HepG2 (cell line): Measurements from ENCODE around the gene TBC1D20. TPM values are rescaled to one million over a fixed set of nuclear protein-coding genes. Genes with fewer than 3 reads are reported as not detected.

Source experiments
- ATRX ChIP-seq: sonication (generic); formaldehyde crosslinking; IDR thresholded peaks from 2 replicates; pipeline ENCODE4 v1.4.0; 2020; ENCODE audit warnings: missing genetic modification reagents, borderline replicate concordance
- CCAR2 ChIP-seq: fragments of 200-400 bp; formaldehyde crosslinking; optimal IDR thresholded peaks from 2 replicates; pipeline ENCODE3; 2018; ENCODE audit warnings: low read depth, mild to moderate bottlenecking, low read length, moderate library complexity
- FOSL2 ChIP-seq: sonication (generic); formaldehyde crosslinking; IDR thresholded peaks from 2 replicates; pipeline ENCODE4 v1.4.0; 2020; ENCODE audit warnings: missing genetic modification reagents
- FOXK2 ChIP-seq: fragments of 450-650 bp; IDR thresholded peaks from 2 replicates; pipeline ENCODE4 v1.6.1; 2016
- GTF2F1 ChIP-seq: fragments of 150-350 bp; IDR thresholded peaks from 2 replicates; pipeline ENCODE4 v1.6.1; 2014; ENCODE audit warnings: low read length
- HIVEP1 ChIP-seq: sonication (generic); formaldehyde crosslinking; IDR thresholded peaks from 2 replicates; pipeline ENCODE4 v1.4.0; 2020; ENCODE audit warnings: mild to moderate bottlenecking, missing genetic modification reagents
- KDM5B ChIP-seq: sonication (generic); formaldehyde crosslinking; IDR thresholded peaks from 2 replicates; pipeline ENCODE4 v1.4.0; 2020; ENCODE audit warnings: missing genetic modification reagents, mild to moderate bottlenecking, borderline replicate concordance
- KLF9 ChIP-seq: IDR thresholded peaks from 2 replicates; pipeline ENCODE4 v1.6.1; 2016; ENCODE audit warnings: low read depth
- MYNN ChIP-seq: sonication (generic); formaldehyde crosslinking; IDR thresholded peaks from 2 replicates; pipeline ENCODE4 v1.4.0; 2020; ENCODE audit warnings: mild to moderate bottlenecking, low read depth, missing genetic modification reagents
- NKX3-1 ChIP-seq: sonication (generic); formaldehyde crosslinking; IDR thresholded peaks from 2 replicates; pipeline ENCODE4 v1.5.0; 2020; ENCODE audit warnings: missing genetic modification reagents
- NONO ChIP-seq, 2 experiments: fragments of 450-650 bp in 1 of 2; sonication (generic) in 1 of 2; formaldehyde crosslinking in 1 of 2; IDR thresholded peaks in 1 of 2; conservative IDR thresholded peaks in 1 of 2; 2 replicates each; pipeline versions ENCODE4 v1.6.1 to v1.8.0; 2017 to 2022; ENCODE audit warnings: mild to moderate bottlenecking in 1 of 2, missing genetic modification reagents in 1 of 2, moderate library complexity in 1 of 2
- PRMT3 ChIP-seq: sonication (generic); formaldehyde crosslinking; IDR thresholded peaks from 2 replicates; pipeline ENCODE4 v1.8.1; 2022; ENCODE audit warnings: low read depth, mild to moderate bottlenecking, moderate library complexity, missing genetic modification reagents, borderline replicate concordance
- PTBP1 ChIP-seq: fragments of 200-400 bp; formaldehyde crosslinking; IDR thresholded peaks from 2 replicates; pipeline ENCODE4 v1.6.1; 2018; ENCODE audit warnings: low read length, low read depth; ENCODE audit not compliant: poor library complexity, severe bottlenecking
- RFXAP ChIP-seq: sonication (generic); formaldehyde crosslinking; IDR thresholded peaks from 2 replicates; pipeline ENCODE4 v1.4.0; 2020; ENCODE audit warnings: missing genetic modification reagents, borderline replicate concordance
- SIX4 ChIP-seq: sonication (generic); formaldehyde crosslinking; IDR thresholded peaks from 2 replicates; pipeline ENCODE4 v1.4.0; 2020; ENCODE audit warnings: missing genetic modification reagents
- SMARCE1 ChIP-seq: fragments of 450-650 bp; IDR thresholded peaks from 2 replicates; pipeline ENCODE4 v1.6.1; 2017; ENCODE audit warnings: borderline replicate concordance
- ZBTB20 ChIP-seq: sonication (generic); formaldehyde crosslinking; IDR thresholded peaks from 2 replicates; pipeline ENCODE4 v1.8.1; 2023; ENCODE audit warnings: missing genetic modification reagents, low read depth, mild to moderate bottlenecking, borderline replicate concordance
- ZBTB7A ChIP-seq: sonication (generic); formaldehyde crosslinking; IDR thresholded peaks from 2 replicates; pipeline ENCODE4 v1.8.0; 2022; ENCODE audit warnings: mild to moderate bottlenecking, missing genetic modification reagents
- ZNF350 ChIP-seq: sonication (generic); formaldehyde crosslinking; IDR thresholded peaks from 2 replicates; pipeline ENCODE4 v1.4.0; 2020; ENCODE audit warnings: mild to moderate bottlenecking, low read depth, missing genetic modification reagents, borderline replicate concordance
- ZNF614 ChIP-seq: IDR thresholded peaks from 2 replicates; pipeline ENCODE4 v1.6.1; 2018; ENCODE audit warnings: missing biosample characterization, missing genetic modification reagents, inconsistent platforms, borderline replicate concordance
- ZNF746 ChIP-seq: sonication (generic); formaldehyde crosslinking; IDR thresholded peaks from 2 replicates; pipeline ENCODE4 v1.8.0; 2022; ENCODE audit warnings: mild to moderate bottlenecking, missing genetic modification reagents
- ZNF776 ChIP-seq: sonication (generic); formaldehyde crosslinking; IDR thresholded peaks from 2 replicates; pipeline ENCODE4 v1.4.0; 2020; ENCODE audit warnings: mild to moderate bottlenecking, missing genetic modification reagents
- ZNF83 ChIP-seq: sonication (generic); formaldehyde crosslinking; IDR thresholded peaks from 2 replicates; pipeline ENCODE4 v1.4.0; 2020; ENCODE audit warnings: missing genetic modification reagents, mild to moderate bottlenecking, borderline replicate concordance
- ZSCAN12 ChIP-seq: sonication (generic); formaldehyde crosslinking; IDR thresholded peaks from 2 replicates; pipeline ENCODE4 v1.9.0; 2021; ENCODE audit warnings: mild to moderate bottlenecking, missing genetic modification reagents
- polyA plus RNA-seq, 8 experiments: library from polyadenylated mRNA; depleted of rRNA in 3 of 8; stranded (reverse) in 7 of 8; unstranded in 1 of 8; fragments of >200 nt; fragmentation: Illumina TruSeq in 4 of 8; extraction: Trizol in 4 of 8; gene quantifications; 2 replicates each; pipeline versions ENCODE4 v1.2.1 to v1.2.3, GENCODE V29; 2011 to 2016; ENCODE audit warnings: low read depth in 4 of 8, missing spikeins in 1 of 8, mixed read lengths in 1 of 8; ENCODE audit not compliant: insufficient read depth in 1 of 8
- total RNA-seq, 5 experiments: library from RNA; depleted of rRNA; stranded (reverse); fragments of >200 nt; fragmentation: Illumina TruSeq; extraction: Trizol; gene quantifications; 2 replicates each; pipeline ENCODE4 v1.2.3, GENCODE V29; 2016; ENCODE audit warnings: low read depth in 1 of 5
- TF ChIP-seq, protein P1 (sequence below): sonication (generic); formaldehyde crosslinking; IDR thresholded peaks from 2 replicates; pipeline ENCODE4 v1.4.0; 2020; ENCODE audit warnings: low read depth, mild to moderate bottlenecking, missing genetic modification reagents
- TF ChIP-seq, protein P2 (sequence below): sonication (generic); formaldehyde crosslinking; IDR thresholded peaks from 2 replicates; pipeline ENCODE4 v1.8.1; 2023; ENCODE audit warnings: mild to moderate bottlenecking, missing genetic modification reagents
- TF ChIP-seq, protein P3 (sequence below): sonication (generic); formaldehyde crosslinking; IDR thresholded peaks from 2 replicates; pipeline ENCODE4 v1.5.0; 2020; ENCODE audit warnings: missing genetic modification reagents
- TF ChIP-seq, protein P4 (sequence below): IDR thresholded peaks from 2 replicates; pipeline ENCODE4 v1.6.1; 2016; ENCODE audit warnings: missing compliant biosample characterization, missing genetic modification reagents, borderline replicate concordance

TBC1D20 gene
- total and polyA plus RNA-seq, 2 of the 13 experiments (the other 11 are each of a cell fraction or from before 2014, with no cell fraction given), result 36.6 to 47.1 TPM

DNA sequence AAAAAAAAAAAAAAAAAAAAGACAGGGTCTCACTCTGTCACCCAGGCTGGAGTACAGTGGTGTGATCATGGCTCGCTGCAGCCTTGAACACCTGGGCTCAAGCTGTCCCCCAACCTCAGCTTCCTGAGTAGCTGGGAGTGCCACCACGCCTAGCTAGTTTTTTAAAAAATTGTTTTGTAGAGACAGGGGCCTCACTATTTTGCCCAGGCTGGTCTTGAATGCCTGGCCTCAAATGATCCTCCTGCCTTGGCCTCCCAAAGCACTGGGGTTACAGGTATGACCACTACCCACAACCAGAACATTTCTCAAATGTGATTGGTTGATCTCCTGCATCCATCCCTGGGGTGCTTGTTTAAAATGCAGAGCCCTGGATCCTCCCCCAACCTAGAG lies 59.8 kb downstream of the TBC1D20 start (continued):
- TF ChIP-seq, protein P1, sequence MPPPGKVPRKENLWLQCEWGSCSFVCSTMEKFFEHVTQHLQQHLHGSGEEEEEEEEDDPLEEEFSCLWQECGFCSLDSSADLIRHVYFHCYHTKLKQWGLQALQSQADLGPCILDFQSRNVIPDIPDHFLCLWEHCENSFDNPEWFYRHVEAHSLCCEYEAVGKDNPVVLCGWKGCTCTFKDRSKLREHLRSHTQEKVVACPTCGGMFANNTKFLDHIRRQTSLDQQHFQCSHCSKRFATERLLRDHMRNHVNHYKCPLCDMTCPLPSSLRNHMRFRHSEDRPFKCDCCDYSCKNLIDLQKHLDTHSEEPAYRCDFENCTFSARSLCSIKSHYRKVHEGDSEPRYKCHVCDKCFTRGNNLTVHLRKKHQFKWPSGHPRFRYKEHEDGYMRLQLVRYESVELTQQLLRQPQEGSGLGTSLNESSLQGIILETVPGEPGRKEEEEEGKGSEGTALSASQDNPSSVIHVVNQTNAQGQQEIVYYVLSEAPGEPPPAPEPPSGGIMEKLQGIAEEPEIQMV (CRISPR knock-in tag), result no peak
- TF ChIP-seq NKX3-1 (no peak; the same call in 1 of the 2 replicates), ATRX (no peak), ZBTB7A (no peak), HIVEP1 (no peak), ZNF350 (CRISPR knock-in tag) (peak; percentile 45; the same call in 1 of the 2 replicates), RFXAP (CRISPR knock-in tag) (no peak), MYNN (no peak), ZNF614 (CRISPR knock-in tag) (no peak), ZBTB20 (no peak), PTBP1 (no peak), ZSCAN12 (CRISPR knock-in tag) (no peak), ZNF746 (CRISPR knock-in tag) (0 out of 2 replicates have a peak, but pooled peaks have one; percentile 10), KDM5B (CRISPR knock-in tag) (peak; percentile 78; the same call in 1 of the 2 replicates), ZNF776 (no peak), GTF2F1 (no peak), NONO (IDR thresholded peaks at IDR 0.05) (no peak), NONO (CRISPR knock-in tag; conservative IDR thresholded peaks at IDR 0.05) (no peak), PRMT3 (no peak), CCAR2 (no peak), FOXK2 (no peak), ZNF83 (no peak), SIX4 (CRISPR knock-in tag) (no peak), SMARCE1 (no peak), KLF9 (CRISPR knock-in tag) (no peak), FOSL2 (CRISPR knock-in tag) (no peak)
- TF ChIP-seq, protein P2, sequence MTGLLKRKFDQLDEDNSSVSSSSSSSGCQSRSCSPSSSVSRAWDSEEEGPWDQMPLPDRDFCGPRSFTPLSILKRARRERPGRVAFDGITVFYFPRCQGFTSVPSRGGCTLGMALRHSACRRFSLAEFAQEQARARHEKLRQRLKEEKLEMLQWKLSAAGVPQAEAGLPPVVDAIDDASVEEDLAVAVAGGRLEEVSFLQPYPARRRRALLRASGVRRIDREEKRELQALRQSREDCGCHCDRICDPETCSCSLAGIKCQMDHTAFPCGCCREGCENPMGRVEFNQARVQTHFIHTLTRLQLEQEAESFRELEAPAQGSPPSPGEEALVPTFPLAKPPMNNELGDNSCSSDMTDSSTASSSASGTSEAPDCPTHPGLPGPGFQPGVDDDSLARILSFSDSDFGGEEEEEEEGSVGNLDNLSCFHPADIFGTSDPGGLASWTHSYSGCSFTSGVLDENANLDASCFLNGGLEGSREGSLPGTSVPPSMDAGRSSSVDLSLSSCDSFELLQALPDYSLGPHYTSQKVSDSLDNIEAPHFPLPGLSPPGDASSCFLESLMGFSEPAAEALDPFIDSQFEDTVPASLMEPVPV, result no peak
- TF ChIP-seq, protein P3, sequence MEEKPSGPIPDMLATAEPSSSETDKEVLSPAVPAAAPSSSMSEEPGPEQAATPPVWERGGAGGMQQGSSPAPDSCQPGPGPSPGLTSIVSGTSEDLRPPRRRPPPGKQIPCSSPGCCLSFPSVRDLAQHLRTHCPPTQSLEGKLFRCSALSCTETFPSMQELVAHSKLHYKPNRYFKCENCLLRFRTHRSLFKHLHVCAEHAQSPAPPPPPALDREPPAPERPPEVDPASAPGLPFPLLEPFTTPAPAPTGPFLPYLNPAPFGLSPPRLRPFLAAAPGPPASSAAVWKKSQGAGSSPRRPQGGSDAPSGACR, result peak; percentile 24; the same call in 1 of the 2 replicates
- TF ChIP-seq, protein P4, sequence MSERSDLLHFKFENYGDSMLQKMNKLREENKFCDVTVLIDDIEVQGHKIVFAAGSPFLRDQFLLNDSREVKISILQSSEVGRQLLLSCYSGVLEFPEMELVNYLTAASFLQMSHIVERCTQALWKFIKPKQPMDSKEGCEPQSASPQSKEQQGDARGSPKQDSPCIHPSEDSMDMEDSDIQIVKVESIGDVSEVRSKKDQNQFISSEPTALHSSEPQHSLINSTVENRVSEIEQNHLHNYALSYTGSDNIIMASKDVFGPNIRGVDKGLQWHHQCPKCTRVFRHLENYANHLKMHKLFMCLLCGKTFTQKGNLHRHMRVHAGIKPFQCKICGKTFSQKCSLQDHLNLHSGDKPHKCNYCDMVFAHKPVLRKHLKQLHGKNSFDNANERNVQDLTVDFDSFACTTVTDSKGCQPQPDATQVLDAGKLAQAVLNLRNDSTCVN (CRISPR knock-in tag), result peak; percentile 7; the same call in 1 of the 2 replicates
